HCT116 (cell line): ENCODE data around the gene SLAMF8. TPM values are rescaled to one million over a fixed set of nuclear protein-coding genes. Genes with fewer than 3 reads are reported as not detected.

ENCODE experiments used
- ATAC-seq: fragments of 200-7000 bp; cut with Tn5 transposase; 2 replicates; pipeline ENCODE4 v1.9.1; 2020; ENCODE audit warnings: mild to moderate bottlenecking, moderate library complexity
- BruUV-seq: library from RNA; stranded (reverse); fragments of 400-500 nt; replicated peaks from 2 replicates; lab custom pipeline; 2021; lab: Mats Ljungman, UMichigan
- CTCF ChIA-PET: fragments of 300-600 bp; sonication (Branson Sonifier 250); formaldehyde crosslinking; loops from one replicate; lab custom pipeline; 2021; ENCODE audit warnings: antibody characterized with exemption; lab: Charles Lee
- POLR2A ChIA-PET: fragments of 300-600, 350-600 bp; sonication (Branson Sonifier 250); formaldehyde crosslinking; loops from one replicate; lab custom pipeline; 2021; ENCODE audit warnings: antibody characterized with exemption; lab: Charles Lee
- RAD21 ChIA-PET, 2 experiments: fragments of 300-600 bp; sonication (Branson Sonifier 250); formaldehyde crosslinking; loops; one replicate each; lab custom pipeline; 2023; ENCODE audit warnings: low total read pairs in 2 of 2; ENCODE audit not compliant: uncharacterized antibody in 2 of 2, unreplicated experiment in 2 of 2, low non-redundant PET in 1 of 2; lab: Charles Lee
- DNase-seq: peaks from one replicate; pipeline ENCODE4 v3.0.0-alpha.2; 2010; ENCODE audit warnings: low read depth, low spot score
- H2AFZ ChIP-seq: fragments of 200-600 bp; shearing (Covaris generic), sonication (generic); 2 replicates; pipeline ENCODE4 v1.6.1; 2017; ENCODE audit warnings: low read depth, mixed run types, mixed read lengths, antibody characterized with exemption, low read length; ENCODE audit not compliant: poor library complexity, severe bottlenecking
- H3K27ac ChIP-seq: 2 replicates; pipeline ENCODE4 v1.5.1; 2012; ENCODE audit warnings: low read depth, low read length
- H3K27me3 ChIP-seq: fragments of 200-600 bp; sonication (generic); 2 replicates; pipeline ENCODE4 v1.6.1; 2016; ENCODE audit warnings: mixed run types, low read length, mixed read lengths; ENCODE audit not compliant: insufficient read depth
- H3K36me3 ChIP-seq, 2 experiments: fragments of 200-500 bp in 1 of 2; fragments of 200-600 bp in 1 of 2; sonication (Bioruptor generic) in 1 of 2; sonication (generic) in 1 of 2; 2 replicates each; pipeline versions ENCODE4 v1.5.1 to v1.6.1; 2014 to 2016; ENCODE audit warnings: low read length in 2 of 2, inconsistent platforms in 1 of 2, mixed read lengths in 1 of 2, mixed run types in 1 of 2; ENCODE audit not compliant: insufficient read depth in 2 of 2, control insufficient read depth in 1 of 2
- H3K4me1 ChIP-seq, 2 experiments: fragments of 200-600 bp in 1 of 2; sonication (generic) in 1 of 2; 2 replicates each; pipeline versions ENCODE4 v1.5.1 to v1.6.1; 2012 to 2017; ENCODE audit warnings: low read length in 2 of 2, inconsistent platforms in 1 of 2, mild to moderate bottlenecking in 1 of 2, mixed read lengths in 1 of 2, mixed run types in 1 of 2, moderate library complexity in 1 of 2; ENCODE audit not compliant: insufficient read depth in 2 of 2, control insufficient read depth in 1 of 2
- H3K4me2 ChIP-seq: fragments of 200-600 bp; sonication (generic); 2 replicates; pipeline ENCODE4 v1.6.1; 2017; ENCODE audit warnings: mixed run types, low read length, mixed read lengths
- H3K4me3 ChIP-seq, 2 experiments: fragments of 200-600 bp in 1 of 2; sonication (generic) in 1 of 2; replicated peaks in 1 of 2; 2 replicates each; pipeline ENCODE4 v1.5.1; 2011 to 2016; ENCODE audit warnings: low read length in 2 of 2, control low read depth in 1 of 2, low read depth in 1 of 2, mild to moderate bottlenecking in 1 of 2, mixed read lengths in 1 of 2, mixed run types in 1 of 2
- H3K79me2 ChIP-seq: fragments of 200-600 bp; sonication (generic); 2 replicates; pipeline ENCODE4 v1.6.1; 2017; ENCODE audit warnings: mild to moderate bottlenecking, mixed run types, low read length, moderate library complexity, mixed read lengths; ENCODE audit not compliant: insufficient read depth
- H3K9ac ChIP-seq: fragments of 200-600 bp; sonication (generic); 2 replicates; pipeline ENCODE4 v1.6.1; 2016; ENCODE audit warnings: low read length, mixed read lengths
- H3K9me2 ChIP-seq: fragments of 200-600 bp; sonication (generic), shearing (Covaris generic); 2 replicates; pipeline ENCODE4 v1.6.1; 2017; ENCODE audit warnings: mixed run types, mild to moderate bottlenecking, moderate library complexity; ENCODE audit not compliant: insufficient read depth
- H3K9me3 ChIP-seq, 2 experiments: fragments of 200-500 bp in 1 of 2; fragments of 200-600 bp in 1 of 2; sonication (Bioruptor generic) in 1 of 2; sonication (generic) in 1 of 2; 2 replicates each; pipeline ENCODE4 v1.6.1; 2014 to 2017; ENCODE audit warnings: low read length in 2 of 2, mixed read lengths in 2 of 2, inconsistent platforms in 1 of 2, low read depth in 1 of 2, mild to moderate bottlenecking in 1 of 2, mixed run types in 1 of 2, moderate library complexity in 1 of 2; ENCODE audit not compliant: control insufficient read depth in 1 of 2, insufficient read depth in 1 of 2
- H4K20me1 ChIP-seq: fragments of 200-600 bp; sonication (generic), shearing (Covaris generic); 2 replicates; pipeline ENCODE4 v1.6.1; 2017; ENCODE audit warnings: mixed run types, mild to moderate bottlenecking, moderate library complexity; ENCODE audit not compliant: insufficient read depth
- CBX3 ChIP-seq: IDR thresholded peaks from 2 replicates; pipeline ENCODE4 v1.6.1; 2012; ENCODE audit warnings: low read depth
- EZH2 ChIP-seq: fragments of 200-600 bp; sonication (generic); IDR thresholded peaks from 2 replicates; pipeline ENCODE4 v1.6.1; 2017; ENCODE audit warnings: antibody characterized with exemption, mixed run types
- JUND ChIP-seq: IDR thresholded peaks from 2 replicates; pipeline ENCODE4 v1.6.1; 2012
- YY1 ChIP-seq: IDR thresholded peaks from 2 replicates; pipeline ENCODE4 v1.6.1; 2011; ENCODE audit warnings: low read length, low read depth, moderate library complexity, mild to moderate bottlenecking; ENCODE audit not compliant: insufficient replicate concordance; ENCODE audit errors: extremely low read depth
- intact Hi-C: fragments of 100-400 bp; cut with micrococcal nuclease; formaldehyde crosslinking; loops from 2 replicates; pipeline ENCODE4 v1.10.0; 2022
- total RNA-seq: library from RNA; stranded (reverse); gene quantifications from one replicate; pipeline ENCODE4 v1.2.1, GENCODE V29; 2021; ENCODE audit not compliant: unreplicated experiment
- TF ChIP-seq, protein P1 (sequence below): IDR thresholded peaks from 2 replicates; pipeline ENCODE4 v1.6.1; 2012; ENCODE audit warnings: low read depth
- TF ChIP-seq, protein P2 (sequence below), 3 experiments: fragments of 200-600 bp in 1 of 3; sonication (generic) in 1 of 3; IDR thresholded peaks in 2 of 3; conservative IDR thresholded peaks in 1 of 3; 2 replicates each; pipeline ENCODE4 v1.5.1; 2012 to 2017; ENCODE audit warnings: low read depth in 2 of 3, low read length in 2 of 3, antibody characterized with exemption in 1 of 3, borderline replicate concordance in 1 of 3, control low read depth in 1 of 3, mild to moderate bottlenecking in 1 of 3, mixed read lengths in 1 of 3, mixed run types in 1 of 3, moderate library complexity in 1 of 3; ENCODE audit not compliant: insufficient read depth in 1 of 3
- TF ChIP-seq, protein P3 (sequence below): IDR thresholded peaks from 2 replicates; pipeline ENCODE4 v1.6.1; 2012
- TF ChIP-seq, protein P4 (sequence below): IDR thresholded peaks from 2 replicates; pipeline ENCODE4 v1.6.1; 2011; ENCODE audit warnings: mild to moderate bottlenecking, low read length, moderate library complexity; ENCODE audit not compliant: insufficient replicate concordance; ENCODE audit errors: extremely low read depth

Gene SLAMF8
- total RNA-seq, 1 experiment from 2014 or later, result not detected

DNA sequence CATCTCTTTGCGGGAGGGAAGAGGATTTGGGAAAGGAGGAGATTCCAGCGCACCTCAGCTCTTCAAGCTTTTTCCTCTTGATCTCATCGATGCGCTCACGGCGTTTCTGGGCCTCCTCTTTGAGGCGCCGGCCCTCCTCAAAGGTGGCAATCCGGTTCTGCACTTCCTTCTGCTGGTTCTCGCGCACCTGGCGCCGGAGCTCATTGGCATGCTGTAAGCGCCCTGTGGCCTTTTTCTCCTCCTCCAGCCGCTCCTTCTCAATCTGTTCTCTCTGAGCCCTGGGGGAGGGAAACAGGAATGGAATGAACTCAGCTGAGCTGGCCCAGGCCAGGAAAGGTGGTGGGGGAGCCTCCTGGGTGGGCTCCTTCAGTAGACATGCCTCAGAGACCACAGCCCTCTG, 46.2 kb downstream of the SLAMF8 start:
- ChIA-PET RAD21 (no interaction called here), CTCF (interaction anchor here (1.6 to 1.9 kb wide), 2 partner anchors 75 to 135 kb away, joined by 5 to 10 read pairs; no protein-coding TSS in a partner anchor)
- H4K20me1 ChIP-seq, result no peaks in the 10 kb centered on the region
- no peaks in the 10 kb centered on the region for H3K9me2 ChIP-seq
- no peak overlapping the region for H3K4me2 ChIP-seq
- no peak overlapping the region for H3K4me3 ChIP-seq
- no TSS peak for BruUV-seq
- no peak overlapping the region for H3K27ac ChIP-seq
- H2AFZ ChIP-seq, result no peak overlapping the region
- no peak for TF ChIP-seq CBX3
- TF ChIP-seq, protein P1, sequence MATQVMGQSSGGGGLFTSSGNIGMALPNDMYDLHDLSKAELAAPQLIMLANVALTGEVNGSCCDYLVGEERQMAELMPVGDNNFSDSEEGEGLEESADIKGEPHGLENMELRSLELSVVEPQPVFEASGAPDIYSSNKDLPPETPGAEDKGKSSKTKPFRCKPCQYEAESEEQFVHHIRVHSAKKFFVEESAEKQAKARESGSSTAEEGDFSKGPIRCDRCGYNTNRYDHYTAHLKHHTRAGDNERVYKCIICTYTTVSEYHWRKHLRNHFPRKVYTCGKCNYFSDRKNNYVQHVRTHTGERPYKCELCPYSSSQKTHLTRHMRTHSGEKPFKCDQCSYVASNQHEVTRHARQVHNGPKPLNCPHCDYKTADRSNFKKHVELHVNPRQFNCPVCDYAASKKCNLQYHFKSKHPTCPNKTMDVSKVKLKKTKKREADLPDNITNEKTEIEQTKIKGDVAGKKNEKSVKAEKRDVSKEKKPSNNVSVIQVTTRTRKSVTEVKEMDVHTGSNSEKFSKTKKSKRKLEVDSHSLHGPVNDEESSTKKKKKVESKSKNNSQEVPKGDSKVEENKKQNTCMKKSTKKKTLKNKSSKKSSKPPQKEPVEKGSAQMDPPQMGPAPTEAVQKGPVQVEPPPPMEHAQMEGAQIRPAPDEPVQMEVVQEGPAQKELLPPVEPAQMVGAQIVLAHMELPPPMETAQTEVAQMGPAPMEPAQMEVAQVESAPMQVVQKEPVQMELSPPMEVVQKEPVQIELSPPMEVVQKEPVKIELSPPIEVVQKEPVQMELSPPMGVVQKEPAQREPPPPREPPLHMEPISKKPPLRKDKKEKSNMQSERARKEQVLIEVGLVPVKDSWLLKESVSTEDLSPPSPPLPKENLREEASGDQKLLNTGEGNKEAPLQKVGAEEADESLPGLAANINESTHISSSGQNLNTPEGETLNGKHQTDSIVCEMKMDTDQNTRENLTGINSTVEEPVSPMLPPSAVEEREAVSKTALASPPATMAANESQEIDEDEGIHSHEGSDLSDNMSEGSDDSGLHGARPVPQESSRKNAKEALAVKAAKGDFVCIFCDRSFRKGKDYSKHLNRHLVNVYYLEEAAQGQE, result no peak
- TF ChIP-seq, protein P2, sequence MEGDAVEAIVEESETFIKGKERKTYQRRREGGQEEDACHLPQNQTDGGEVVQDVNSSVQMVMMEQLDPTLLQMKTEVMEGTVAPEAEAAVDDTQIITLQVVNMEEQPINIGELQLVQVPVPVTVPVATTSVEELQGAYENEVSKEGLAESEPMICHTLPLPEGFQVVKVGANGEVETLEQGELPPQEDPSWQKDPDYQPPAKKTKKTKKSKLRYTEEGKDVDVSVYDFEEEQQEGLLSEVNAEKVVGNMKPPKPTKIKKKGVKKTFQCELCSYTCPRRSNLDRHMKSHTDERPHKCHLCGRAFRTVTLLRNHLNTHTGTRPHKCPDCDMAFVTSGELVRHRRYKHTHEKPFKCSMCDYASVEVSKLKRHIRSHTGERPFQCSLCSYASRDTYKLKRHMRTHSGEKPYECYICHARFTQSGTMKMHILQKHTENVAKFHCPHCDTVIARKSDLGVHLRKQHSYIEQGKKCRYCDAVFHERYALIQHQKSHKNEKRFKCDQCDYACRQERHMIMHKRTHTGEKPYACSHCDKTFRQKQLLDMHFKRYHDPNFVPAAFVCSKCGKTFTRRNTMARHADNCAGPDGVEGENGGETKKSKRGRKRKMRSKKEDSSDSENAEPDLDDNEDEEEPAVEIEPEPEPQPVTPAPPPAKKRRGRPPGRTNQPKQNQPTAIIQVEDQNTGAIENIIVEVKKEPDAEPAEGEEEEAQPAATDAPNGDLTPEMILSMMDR (IDR thresholded peaks at IDR 0.05 in 2 of 3, conservative IDR thresholded peaks at IDR 0.05 in 1 of 3; ENCODE audit: borderline replicate concordance in 1 of 3, insufficient read depth in 1 of 3, low read depth in 2 of 3, low read length in 2 of 3), result no peak
- no peak for TF ChIP-seq YY1
- no peak for TF ChIP-seq EZH2
- TF ChIP-seq, protein P3, sequence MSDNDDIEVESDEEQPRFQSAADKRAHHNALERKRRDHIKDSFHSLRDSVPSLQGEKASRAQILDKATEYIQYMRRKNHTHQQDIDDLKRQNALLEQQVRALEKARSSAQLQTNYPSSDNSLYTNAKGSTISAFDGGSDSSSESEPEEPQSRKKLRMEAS, result no peak
- TF ChIP-seq JUND, result no peak
- TF ChIP-seq, protein P4, sequence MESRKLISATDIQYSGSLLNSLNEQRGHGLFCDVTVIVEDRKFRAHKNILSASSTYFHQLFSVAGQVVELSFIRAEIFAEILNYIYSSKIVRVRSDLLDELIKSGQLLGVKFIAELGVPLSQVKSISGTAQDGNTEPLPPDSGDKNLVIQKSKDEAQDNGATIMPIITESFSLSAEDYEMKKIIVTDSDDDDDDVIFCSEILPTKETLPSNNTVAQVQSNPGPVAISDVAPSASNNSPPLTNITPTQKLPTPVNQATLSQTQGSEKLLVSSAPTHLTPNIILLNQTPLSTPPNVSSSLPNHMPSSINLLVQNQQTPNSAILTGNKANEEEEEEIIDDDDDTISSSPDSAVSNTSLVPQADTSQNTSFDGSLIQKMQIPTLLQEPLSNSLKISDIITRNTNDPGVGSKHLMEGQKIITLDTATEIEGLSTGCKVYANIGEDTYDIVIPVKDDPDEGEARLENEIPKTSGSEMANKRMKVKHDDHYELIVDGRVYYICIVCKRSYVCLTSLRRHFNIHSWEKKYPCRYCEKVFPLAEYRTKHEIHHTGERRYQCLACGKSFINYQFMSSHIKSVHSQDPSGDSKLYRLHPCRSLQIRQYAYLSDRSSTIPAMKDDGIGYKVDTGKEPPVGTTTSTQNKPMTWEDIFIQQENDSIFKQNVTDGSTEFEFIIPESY, result no peak
- TF ChIP-seq, all 23 proteins: peak for 0
- POLR2A ChIA-PET, result no interaction called here
- intact Hi-C loops, result no loop called here
- H3K9ac ChIP-seq, result no peak overlapping the region
- H3K4me1 ChIP-seq, result peaks cover 21 to 37% of the 10 kb centered on the region in 2 experiments
- no peaks in the 10 kb centered on the region for H3K36me3 ChIP-seq
- no peaks in the 10 kb centered on the region for H3K9me3 ChIP-seq
- H3K79me2 ChIP-seq, result no peaks in the 10 kb centered on the region
- ATAC-seq (no peak), DNase-seq (no peak)
- no peaks in the 10 kb centered on the region for H3K27me3 ChIP-seq
